Activated naive CD4-positive, alpha-beta T cell treated with Interleukin-2 at 50 U/mL for 16 hours (primary cell): ENCODE measurements around the gene CCDC92.
"Not testable (repeated sequence)": the region's sequence is repeated elsewhere in the genome, so short reads cannot be mapped to it uniquely, and the experiment has no call there.

Source experiments
- DNase-seq: peaks from one replicate; pipeline ENCODE4 v3.0.0-alpha.2; 2020

The CCDC92 gene

GRCh38 chr12:123947531-123947930 is 25.1 kb downstream of the CCDC92 start:
- not testable (repeated sequence) for DNase-seq

DNA sequence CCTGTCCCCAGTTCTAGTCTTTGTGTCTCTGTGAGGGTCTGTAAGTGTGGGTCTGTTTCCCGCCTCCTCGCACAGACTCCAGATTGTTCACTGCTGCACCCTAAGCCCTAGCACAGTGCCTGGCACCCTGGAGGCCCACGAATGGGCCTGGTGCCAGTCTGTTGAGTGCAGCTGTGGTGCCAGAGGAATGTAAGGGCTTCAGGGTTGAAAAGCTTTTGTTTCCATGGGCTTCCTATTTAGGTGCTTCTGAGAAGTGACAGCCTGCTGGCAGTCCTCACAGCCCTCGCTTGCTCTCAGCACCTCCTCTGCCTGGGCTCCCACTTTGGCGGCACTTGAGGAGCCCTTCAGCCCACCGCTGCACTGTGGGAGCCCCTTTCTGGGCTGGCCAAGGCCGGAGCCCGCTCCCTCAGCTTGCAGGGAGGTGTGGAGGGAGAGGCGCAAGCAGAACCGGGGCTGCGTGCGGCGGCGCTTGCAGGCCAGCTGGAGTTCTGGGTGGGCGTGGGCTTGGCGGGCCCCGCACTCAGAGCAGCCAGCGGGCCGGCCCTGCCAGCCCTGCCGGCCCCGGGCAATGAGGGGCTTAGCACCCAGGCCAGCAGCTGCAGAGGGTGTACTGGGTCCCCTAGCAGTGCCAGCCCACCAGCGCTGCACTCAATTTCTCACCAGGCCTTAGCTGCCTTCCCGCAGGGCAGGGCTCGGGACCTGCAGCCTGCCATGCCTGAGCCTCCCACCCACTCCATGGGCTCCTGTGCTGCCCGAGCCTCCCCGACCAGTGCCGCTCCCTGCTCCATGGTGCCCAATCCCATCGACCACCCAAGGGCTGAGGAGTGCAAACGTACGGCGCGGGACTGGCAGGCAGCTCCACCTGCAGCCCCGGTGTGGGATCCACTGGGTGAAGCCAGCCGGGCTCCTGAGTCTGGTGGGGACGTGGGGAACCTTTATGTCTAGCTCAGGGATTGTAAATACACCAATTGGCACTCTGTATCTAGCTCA is 25.8 kb downstream of the CCDC92 start:
- DNase-seq: not testable (repeated sequence)

DNA sequence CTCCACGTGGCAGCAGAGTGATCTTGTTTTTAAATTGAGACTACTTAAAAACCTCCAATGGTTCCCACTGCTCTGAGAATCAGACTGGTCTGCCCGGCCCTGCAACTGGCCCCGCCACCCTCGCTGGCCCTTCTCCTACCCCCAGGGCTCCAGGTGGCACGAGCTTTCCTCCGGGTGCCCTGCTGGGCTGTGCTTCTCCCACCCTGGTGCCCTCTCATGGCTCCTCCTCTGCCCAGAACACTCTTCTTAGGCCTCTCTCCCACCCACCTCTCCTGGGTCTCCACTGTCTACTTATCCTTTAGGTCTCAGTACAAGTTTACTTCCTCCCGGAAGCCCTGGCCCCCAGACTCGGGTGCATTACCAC is 26.5 kb downstream of the CCDC92 start:
- DNase-seq: no peak

GRCh38 chr12:123945287-123946151 is 27.1 kb downstream of the CCDC92 start:
- DNase-seq: no peak

DNA sequence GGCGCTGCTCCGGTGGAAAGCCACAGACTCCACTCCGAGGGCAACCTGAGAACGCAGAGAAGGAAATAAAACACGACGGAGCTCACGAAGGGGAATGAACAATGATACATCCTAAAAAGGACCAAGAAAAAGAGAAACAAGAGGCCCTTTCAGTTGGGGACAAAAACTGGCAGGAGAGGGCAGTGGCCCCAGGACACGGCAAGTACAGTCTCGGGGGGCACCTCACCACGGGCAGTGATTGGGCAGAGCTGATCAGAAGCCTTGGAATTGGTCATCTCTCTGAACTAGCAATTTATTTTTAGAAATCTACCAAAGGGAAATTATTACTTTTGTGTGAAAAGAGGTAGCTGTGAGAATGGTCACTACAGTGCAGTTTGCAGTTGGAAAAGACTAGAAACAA is 27.9 kb downstream of the CCDC92 start:
- no peak for DNase-seq

DNA sequence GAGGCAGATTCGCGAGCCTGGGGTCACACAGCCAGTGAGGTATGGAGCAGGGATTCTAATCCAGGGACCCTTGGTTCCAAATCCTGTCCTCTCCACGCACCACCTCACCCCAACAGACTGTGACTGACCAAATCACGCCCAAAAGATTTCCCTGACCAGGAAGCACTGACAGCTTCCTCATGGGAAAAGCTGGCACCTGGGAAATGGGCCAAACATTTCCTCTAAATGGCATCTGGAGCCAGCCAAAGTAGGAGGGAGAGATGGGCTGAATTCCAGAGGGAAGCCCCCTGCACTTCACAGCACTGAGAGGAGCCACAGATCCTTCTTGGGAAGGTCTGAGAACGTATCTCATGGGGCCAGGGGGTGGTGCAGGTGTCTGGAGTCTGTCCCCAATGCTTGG is 28.8 kb downstream of the CCDC92 start:
- DNase-seq: no peak

GRCh38 chr12:123942911-123943648 is 29.6 kb downstream of the CCDC92 start:
- no peak for DNase-seq

DNA sequence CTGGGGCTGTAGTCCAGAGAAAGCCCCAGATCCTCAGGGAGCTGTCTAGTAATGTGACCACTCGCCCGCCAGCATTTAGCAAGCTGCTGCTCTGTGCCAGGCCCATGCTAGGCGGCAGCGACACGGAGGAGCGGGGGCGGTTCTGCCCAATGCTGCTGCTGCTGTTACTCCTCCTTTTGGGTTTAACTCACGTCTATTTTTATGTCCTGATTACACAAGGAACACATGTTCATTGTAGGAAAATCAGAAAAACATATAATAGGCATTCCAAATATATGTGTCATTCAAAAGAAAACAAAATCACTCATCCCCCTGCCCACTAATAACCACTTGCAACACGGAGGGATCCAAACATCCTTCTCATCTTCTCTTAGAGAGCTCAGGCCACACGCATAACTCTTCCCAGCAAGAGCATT is 30.4 kb downstream of the CCDC92 start:
- no peak for DNase-seq

DNA sequence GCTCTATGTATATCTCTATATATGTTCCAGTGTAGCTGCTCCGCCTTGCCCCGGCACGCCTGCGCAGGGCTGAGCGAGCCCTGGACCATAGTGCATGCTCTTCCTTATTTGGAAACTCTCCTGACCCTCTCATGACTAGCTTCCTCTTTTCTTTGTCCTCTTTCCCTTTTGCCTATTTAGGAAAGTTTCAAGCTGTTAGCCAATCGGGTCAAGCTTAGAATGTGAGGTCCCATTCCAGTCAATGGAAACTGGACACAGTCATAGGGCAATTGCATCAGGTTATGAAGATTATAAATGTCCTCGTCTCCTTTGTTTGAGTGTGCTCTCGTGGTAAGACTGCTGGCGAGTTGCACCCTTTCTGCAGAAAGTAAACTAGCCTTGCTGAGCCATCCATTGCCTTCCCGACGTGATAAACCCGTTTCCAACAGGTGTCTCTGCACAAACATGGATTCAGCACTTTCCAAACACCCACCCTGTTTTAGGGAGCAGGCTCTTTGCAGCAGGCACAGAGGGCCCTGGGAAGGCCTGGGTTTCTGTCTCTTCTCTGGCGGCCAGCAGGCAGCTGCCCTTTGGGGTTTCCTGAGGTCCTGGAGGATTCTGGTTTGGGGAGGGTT is 30.9 kb downstream of the CCDC92 start:
- no peak for DNase-seq

DNA sequence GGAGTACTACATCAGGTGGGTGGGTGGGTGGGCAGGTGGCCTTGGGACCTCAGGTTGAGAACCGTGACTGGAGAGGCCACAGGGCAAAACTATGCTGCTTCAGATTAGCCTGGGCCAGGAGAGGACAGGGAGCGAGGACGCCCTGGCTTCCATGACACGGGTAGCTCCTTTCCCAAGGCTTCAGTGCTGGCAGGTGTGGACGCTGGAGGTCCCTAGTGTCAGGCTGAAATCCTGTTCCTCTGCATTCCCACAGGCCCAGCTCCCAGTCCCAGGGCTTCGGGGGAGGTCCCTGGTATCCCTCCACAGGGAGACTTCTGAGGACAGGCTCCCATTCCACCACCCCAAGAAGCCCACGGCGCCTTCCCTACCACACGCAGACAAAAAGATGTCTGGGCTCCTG is 31.6 kb downstream of the CCDC92 start:
- no peak for DNase-seq

DNA sequence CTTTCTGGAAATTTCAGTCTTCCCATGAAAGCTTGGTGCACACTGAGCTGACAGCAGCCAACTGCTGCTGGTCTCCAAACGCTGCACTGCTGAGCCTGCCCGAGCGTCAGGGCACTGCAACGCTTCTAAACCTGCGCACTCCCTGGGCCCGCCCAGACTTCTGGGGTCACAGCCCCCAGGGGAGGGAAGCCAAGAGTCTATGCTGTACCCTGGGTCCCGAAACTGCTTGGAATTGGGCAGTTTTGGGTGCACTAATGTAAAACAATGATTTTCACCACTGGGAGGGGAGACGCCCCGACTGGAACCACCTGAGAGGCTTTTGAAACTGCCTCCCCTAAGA is 32.0 kb downstream of the CCDC92 start:
- no peak for DNase-seq

DNA sequence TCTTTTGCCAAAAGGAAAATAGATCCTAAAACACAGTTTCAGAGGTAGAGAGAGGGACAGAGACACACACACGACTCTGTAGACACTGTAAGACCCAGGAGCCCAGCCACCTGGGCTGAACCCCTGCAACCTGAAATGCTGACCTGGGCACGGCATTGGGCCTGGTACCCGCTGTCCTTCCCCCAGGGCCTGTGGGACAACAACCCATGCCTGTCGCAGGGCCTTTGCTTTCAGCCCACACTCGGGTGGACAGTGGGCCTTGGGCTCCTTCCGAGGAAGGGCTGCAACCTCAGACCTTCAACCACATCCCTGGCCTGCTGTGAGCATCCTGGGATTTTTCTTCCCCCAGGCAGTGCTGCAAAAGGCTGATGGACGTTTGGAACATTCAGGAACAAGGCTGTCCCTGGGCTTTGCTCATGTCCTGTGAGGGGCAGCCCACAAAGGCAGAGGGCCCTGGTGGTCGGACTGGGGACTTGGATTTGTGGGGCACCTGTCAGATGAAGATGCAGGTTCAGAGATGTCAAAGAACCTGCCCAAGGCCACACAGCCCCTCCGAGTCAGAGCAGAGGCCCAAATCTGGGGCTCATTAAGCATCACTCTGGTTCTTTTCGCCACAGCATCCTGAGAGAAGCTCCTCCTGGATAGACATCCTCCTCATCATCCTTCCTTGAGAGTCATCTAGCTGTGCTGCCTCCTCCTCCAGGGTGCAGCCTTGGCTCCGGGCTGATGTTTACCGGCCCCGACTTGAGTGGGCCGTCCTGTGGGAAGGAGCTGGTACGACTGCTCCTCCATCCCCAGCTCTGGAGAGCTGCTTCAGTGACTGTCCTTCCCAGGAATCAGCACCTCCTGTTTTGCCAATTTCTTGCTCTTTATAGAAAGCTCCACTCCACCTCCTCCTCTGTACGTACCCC is 32.7 kb downstream of the CCDC92 start:
- no peak for DNase-seq

DNA sequence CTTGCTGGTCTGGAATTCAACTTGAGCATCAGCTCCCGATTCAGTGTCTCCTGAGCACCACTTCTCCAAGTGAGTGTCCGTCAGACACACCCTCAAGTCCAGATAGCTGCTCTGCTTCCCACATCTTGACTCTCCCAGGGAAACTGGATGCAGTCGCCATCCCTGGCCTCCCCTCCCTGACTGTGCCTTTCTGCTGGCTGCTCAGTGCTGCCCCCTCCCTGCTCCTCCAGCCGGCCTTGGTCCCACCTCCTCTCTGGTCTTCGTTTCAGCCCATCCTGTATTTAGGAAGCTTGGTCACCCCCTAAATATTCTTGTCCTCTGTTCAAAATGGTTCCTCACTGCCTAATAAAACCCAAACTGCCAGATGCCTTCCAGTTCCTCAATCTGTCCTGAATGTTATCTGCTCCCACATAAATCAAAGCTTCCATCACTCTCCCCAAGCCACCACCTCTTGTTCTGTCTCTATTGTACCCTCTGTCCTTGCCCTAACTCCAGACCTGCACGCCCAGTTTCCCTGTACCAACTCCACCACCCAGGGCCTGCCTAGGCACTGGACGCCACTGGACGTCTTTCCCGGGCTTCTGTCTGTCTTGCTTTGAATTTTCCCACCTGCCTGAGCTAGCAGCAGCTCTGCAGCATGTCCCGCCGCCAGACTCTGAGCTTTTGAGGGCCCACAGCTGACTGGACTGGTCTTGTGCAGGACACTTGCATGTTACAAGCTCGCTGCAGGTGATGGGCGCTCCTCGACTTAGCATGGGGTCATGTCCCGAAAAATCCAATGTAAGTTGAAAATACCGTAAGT is 33.8 kb downstream of the CCDC92 start:
- DNase-seq: no peak

GRCh38 chr12:123937707-123938591 is 34.7 kb downstream of the CCDC92 start:
- DNase-seq: peak; percentile 47

GRCh38 chr12:123936956-123937706 is 35.5 kb downstream of the CCDC92 start:
- no peak for DNase-seq

- no peak for DNase-seq
Measured at GRCh38 chr12:123936471-123936870, 36.2 kb downstream of the CCDC92 start.

DNA sequence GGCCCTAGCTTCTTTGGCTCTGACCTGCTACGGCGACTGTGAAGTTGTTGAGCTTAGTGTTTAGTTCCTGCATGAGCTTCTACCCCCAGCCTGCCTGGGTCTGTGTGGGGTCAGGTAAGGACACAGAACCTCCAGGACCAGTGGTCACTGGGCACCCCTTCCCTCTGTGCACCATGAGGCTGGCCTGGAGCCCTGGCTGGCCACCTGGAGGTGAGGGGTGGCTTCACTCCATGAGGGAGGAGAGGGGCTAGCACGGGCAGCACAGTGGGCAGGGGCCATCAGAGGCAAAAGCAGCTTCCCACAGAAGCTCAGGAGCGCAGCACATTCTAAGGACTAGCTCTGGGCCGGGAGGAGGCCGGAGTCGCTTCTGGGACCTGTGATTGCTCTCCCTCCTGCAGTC is 36.7 kb downstream of the CCDC92 start:
- no peak for DNase-seq

- no peak for DNase-seq
Measured at GRCh38 chr12:123934829-123935228, 37.8 kb downstream of the CCDC92 start.
